GM21529 (cell line): ENCODE measurements around the gene ZBTB7B.
A peak's percentile ranks its signal among the peaks of the same experiment; 100 is the strongest.
"Not testable (repeated sequence)": the region's sequence is repeated elsewhere in the genome, so short reads cannot be mapped to it uniquely, and the experiment has no call there.

Experiments used
- ATAC-seq: cut with Tn5 transposase; IDR thresholded peaks from one replicate; pipeline ENCODE4 v1.9.1; 2021; ENCODE audit not compliant: unreplicated experiment

Gene ZBTB7B

DNA sequence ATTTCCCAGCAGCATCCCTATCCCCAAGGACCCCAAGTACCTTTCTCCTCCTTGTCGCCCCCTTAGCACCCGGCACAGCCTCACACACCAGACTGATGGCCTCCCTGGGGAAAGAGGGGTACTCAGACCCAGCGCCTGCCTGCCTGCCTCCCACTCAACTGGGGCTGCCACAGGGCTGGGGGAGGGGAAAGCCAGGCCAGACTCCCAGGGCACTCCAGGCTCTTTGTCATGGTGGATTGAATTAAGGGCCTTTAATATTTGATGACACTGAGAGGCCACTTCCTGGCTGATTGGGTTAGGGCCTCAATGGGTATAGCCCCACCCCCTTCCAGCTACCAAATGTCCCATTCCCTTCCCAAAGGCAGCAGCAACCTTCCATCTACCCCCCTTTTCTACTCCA is 33.9 kb upstream of the ZBTB7B start:
- ATAC-seq: no peak

DNA sequence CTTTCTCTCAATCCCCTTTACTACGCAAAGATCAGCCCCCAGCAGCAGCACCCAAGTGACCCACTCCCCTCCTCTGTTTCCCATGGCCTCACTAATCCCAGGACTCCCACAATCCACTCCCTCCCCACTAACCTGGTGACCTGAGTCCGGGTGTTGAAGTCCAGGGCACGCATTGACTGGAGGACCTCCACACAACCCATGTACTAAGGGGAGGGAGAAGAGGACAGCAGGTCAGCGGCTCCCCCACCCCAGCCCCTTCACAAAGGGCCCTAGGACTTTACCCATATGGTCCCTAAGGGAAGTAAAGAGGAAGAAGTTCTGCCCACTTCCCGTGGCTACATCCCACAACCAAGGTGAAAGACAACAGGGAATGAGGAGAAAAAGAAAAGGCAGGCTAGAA is 33.4 kb upstream of the ZBTB7B start:
- ATAC-seq: no peak

DNA sequence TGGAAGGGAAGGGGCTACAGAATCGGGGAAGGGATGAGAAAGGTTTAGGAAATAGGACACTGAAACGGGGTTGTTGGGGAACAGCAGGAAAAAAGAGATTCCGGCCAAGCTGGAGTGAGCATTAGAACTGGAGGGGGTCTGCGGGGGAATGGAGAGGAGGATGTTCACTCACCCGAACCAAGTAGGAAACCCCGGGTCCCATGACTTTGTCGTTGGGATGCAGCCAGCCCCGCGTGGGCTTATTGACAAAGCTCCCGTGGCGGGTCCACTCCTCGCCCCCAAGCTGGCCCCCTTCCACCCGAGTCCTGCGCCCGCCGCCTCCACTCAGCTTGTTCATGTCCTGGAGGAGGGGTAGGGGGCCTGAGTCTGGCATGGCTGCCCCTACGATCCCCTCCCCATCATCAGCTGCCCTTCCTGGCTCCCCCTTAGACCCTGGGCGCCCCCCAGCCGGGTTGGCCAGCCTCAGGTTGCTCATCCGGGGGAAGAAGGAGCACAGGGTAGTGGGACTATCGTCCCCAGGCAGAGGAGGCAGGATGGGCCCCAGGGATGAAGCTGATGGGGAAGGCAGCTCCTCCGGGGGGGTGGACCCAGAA is 32.6 kb upstream of the ZBTB7B start:
- ATAC-seq: no peak

DNA sequence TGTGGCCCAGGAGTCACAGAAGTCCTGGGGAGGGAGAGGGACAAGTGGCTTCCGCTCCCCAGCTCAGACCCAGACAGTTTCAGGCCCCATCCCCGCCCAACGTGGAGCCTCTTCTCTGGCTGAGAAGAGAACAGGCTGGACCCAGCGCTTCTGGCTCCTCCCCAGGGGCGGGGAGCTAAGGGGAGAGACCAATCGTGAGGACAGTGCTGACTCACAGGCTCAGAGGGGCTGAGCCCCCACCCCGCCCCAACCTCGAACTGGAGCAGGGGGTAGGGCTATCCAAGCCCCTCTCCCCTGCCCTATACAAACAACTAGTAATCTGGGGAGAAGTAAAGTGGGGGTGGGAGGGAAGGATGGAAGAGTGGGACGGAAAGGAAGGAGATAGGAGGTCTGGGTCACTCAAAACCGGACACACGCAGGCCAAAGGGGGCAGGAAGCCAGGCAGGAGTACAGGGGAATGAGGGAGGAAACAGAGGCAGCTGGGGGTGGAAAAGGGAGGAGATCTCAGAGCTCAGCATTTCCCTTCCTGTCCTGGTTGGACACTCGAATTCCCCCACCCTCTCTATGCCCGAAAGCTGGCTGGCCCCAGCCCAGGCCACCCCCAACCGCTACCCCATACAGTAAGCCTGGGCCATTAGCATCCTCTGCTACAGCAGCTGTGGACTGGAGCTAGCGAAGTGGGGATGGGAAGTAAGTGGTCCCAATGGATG is 31.8 kb upstream of the ZBTB7B start, which contains the start of gene SHC1:
Gene SHC1 (minus strand): TSS at position 117 of the 710 bp plus-strand sequence. CDS start 221 bp downstream, outside the sequence.
- no peak for ATAC-seq

DNA sequence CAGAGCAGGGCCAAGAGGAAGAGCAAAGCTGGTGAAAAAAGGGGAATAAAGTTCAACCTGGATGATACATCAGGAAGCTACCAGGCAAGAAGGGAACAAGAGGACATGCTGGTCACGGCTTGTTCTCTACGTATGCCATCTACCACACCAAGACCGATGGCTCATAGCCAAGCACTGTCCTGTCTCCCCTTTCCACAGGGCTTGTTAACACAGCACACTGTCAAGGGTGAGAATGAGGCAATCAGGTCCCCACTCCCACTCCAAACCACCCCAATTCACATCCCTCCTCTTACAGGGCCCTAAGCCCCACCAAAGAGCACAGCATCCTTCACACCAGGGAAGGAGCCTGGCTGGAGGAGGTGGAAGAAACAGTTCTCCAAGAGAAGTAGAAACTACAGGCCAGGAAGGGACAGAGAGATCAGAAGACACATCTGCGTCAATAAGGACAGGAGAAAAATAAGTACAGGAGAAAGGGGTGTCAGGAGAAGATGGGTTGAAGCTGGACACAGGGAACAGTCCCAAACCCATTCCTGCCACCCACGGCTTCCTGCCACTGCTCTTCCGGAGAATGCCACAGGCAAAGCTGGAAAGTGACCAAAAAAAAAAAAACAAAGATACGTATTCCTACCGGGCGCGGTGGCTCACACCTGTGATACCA is 31.1 kb upstream of the ZBTB7B start:
- no peak for ATAC-seq

DNA sequence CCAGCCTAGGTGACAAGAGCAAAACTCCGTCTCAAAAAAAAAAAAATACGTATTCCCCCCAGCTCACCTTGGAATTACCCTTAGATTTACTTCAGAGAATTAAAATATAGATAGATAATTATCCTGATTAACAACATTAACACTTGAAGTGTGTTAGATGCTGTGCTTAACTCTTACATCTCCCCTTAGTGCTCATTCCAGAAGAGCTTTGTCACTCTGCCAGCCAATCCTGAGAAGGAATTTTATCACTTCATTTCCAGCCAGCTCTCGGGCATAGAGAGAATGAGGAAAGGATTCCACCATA is 30.4 kb upstream of the ZBTB7B start:
- no peak for ATAC-seq

DNA sequence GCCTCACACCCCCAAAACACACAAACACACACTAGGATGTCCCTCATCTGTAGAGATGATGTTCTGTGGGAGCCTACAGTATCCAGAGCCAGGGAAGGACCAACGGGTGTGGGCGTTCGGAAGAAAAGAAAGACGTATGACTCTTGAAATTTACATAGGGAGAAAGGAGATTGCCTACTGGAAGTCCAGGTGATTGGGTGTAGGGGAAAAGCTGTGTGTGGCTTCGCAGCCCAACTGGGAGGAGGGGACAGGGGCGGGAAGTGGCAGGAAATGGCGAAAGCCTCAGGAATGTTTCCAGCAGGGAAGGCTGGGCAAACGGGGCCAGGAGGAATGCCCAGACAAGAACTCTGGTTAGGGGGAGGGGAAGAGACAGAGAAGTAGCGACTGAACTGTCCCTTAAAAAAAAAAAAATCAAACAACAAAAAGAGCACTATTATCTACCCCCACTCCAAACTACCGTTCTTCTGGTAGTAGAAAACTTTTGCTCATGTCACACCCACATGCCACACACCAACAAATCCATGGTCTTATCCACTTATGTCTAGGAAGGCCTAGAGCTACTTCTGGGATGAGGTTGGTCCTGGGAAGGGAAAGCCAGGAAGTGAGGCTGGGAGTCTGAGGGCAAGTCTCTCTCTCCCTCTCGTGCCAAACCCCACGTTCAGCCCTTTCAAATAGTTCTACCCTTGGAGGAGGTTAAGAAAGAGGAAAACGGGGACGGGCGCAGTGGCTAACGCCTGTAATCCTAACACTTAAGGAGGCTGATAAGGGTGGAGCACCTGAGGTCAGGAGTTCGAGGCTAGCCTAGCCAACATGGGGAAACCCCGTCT is 29.9 kb upstream of the ZBTB7B start:
- ATAC-seq: no peak

DNA sequence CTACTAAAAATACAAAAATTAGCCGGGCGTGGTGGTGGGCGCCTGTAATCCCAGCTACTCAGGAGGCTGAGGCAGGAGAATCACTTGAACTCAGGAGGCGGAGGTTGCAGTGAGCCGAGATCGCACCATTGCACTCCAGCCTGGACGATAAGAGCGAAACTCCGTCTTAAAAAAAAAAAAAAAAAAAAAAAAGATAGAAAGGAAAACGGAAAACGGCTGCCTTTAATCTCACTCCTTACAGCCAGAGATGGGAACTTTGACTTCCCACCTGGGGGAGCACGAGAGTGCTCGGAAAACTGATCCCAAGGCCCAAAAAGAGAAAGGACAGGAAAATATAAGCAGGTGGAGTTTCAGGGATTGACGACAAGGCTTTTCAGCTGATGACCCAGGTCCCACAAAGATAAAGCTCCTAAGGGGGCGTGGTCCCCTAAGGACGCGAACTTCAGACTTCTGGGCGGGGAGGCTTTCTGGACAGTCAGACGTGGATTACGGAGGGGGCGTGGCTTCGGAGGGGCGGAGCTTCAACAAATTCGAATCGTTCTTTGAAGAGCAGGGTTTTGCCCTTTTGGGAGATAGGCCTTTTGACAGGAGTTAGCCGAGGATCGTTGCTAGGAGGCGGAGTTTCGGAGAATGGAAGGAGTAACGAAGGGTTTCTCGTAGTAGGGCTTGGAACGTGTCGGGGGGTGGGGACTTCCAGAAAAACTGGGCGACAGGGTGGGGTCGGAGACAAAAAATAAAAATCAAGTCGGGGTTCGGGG is 29.1 kb upstream of the ZBTB7B start:
- ATAC-seq: no peak

DNA sequence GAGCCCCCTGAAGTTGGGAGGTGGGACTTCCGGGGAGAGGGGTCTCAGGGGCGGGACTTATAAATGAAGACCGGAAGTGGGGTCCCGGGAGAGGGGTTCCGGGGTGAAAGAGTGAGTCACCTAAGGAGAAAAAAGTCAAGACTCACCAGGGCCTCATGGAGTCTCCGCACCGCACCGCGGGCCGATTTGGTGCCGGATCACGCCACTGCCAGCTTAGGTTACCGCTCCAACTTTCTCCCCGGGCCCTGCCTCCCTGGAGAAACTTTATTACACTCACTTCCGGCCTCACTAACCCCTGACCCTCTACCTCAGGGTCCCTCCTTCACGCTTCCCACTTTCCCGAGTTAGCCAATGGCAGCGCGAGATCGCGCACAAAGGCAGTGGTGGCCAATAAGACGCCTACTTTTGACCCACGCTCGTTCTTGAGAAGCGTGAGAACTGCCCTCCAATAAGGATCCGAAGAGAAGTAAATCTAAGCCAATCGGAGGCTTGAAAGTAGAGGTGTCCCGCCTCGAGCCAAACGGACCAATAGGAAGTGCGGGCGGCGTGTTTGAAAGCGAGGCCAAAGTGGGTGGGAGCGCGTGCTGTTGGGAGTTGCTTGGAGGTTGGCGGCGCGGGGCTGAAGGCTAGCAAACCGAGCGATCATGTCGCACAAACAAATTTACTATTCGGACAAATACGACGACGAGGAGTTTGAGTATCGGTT is 28.3 kb upstream of the ZBTB7B start, which contains the start of gene CKS1B:
Gene CKS1B (plus strand): TSS at position 580 of the 706 bp plus-strand sequence. CDS start 65 bp downstream, at position 645.
- ATAC-seq: peak; percentile 78

DNA sequence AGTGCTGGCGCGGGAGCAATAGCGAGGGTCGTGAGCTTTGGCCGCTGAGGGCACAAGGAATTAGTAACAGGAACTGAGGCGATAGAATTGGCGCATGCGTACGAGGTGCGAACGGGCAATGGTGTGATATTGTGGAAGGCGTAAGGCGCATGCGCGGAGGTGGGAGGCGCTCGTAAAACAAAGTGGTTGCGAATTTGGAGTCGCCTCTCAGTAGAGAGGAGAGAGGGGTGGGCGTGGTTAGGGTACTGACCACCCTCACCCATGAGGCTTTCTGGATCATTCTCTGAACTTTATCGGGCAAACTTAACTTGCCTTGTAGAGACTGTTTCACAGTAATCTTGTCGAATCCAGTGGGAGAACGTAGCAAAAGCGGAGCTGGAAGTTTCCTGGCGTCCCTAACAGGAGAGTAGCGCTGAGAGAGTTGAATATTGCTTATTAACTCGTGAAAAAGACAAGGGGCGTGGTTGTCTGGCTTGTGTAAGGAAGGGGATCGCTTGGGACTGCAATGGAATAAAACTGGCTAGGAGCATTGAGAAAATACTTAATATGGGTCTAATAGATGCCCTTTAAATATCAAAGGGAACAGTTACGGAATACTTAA is 27.7 kb upstream of the ZBTB7B start:
- peak; percentile 34 for ATAC-seq

DNA sequence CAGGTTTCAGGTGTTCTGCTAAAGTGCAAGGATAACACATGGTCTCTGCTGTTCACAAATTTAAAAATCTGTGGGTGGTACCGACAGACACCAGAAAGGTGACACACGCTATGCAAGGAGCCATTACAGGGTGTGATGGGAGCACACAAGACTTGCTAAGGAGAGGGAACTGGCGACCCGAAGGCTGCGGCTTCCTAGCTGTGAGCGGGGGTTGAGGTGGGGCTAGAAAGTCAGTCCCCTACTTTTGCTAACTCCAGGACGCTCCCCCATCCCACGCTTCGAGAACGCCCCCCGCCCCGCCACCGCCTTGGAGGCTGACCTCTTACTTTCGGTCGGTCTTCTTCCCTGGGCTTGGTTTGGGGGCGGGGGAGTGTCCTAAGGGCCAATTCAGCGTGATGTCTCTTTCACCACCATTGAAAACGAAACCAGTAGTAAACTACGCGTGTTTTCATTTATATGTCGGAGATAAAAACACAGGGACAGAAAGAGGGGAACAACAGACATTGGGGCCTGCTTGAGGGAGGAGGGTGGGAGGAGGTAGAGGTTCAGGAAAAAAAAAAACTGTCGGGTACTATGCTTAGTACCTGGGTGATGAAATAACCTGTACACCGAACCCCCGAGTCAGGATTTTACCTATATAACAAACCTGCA is 27.1 kb upstream of the ZBTB7B start:
- ATAC-seq: no peak

DNA sequence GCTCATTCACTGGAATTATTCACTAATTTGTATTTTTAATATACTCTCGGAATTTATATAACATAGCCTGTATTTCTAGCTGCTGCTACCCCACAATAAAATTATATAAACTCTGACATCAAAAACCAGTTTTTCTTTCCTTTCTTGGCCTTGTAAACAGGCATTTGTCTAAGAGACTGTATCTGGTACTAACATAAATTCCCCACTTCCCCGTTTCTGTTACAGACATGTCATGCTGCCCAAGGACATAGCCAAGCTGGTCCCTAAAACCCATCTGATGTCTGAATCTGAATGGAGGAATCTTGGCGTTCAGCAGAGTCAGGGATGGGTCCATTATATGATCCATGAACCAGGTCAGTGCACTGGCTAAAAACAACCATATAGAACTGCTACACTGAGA is 24.8 kb upstream of the ZBTB7B start:
- not testable (repeated sequence) for ATAC-seq

DNA sequence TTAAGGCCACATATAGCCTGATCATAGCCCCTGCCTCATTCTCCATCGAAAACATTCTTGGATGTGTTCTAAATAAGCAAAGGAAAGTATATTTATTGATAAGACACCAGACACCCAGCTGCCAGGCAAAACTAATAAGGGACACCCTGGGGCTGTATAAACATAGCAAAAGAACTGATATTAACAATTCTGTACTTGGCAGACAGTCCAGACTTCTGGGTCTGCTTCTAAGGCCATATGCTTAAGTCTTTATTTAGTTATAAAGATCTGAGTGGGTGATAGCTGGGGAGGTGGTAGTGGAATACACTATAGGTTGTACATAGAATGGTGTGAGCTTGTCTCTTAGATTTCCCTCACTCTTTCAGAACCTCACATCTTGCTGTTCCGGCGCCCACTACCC is 24.2 kb upstream of the ZBTB7B start:
- ATAC-seq: no peak

DNA sequence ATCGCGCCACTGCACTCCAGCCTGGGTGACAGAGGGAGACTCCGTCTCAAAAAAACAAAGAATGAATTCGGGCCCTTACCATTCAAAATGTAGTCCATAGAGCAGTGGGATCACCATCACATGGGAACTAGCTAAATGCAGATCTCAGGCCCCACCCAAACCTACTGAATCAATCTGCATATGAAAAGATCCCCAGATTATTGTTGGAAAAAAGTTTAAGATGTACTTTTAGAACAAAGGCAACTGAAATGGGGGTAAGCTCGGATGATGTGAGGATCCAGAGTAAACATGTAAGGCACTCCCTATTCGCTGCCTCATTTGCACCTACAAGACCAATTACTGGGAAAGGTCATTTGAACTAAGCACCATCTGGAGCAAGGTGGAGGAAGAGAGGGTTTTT is 20.3 kb upstream of the ZBTB7B start:
- no peak for ATAC-seq

DNA sequence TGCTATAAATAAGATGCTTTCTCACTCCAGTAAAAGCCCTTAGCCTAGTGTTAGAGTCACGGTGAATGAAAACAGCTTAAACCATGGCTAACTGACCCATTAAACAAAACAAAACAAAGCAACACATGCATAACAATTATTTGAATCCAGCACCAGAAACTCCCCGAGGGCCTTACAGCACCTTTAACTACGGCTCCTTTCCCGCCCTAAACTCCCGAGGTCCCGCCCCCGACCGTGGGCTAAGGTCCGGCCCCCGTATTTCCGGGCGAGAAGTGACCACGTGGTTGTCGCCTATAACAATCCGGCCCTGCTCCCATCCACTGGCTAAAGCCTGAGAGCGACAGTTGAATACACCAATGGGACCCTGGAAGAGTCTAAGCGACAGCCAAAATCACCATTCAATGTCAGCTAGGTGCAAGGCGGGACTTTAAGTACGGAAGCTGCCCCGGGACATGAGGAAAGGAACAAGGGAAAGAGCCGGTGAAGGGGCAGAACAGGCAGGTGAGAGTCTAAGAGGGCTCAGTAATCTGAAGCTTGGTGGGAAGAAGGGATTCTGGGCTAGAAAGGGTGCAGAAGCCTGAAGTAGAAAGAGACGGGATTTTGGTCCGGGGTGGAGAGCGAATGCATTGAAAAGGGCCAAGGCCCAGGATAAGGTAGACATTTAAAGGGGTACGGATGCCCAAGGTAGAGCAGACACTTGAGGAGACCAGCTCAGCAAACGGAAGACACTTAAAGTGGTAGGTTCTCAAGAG is 19.5 kb upstream of the ZBTB7B start, which contains the start of gene FLAD1:
Gene FLAD1 (plus strand): TSS at position 448 of the 752 bp plus-strand sequence. CDS start 351 bp downstream, outside the sequence.
- peak; percentile 98 for ATAC-seq

DNA sequence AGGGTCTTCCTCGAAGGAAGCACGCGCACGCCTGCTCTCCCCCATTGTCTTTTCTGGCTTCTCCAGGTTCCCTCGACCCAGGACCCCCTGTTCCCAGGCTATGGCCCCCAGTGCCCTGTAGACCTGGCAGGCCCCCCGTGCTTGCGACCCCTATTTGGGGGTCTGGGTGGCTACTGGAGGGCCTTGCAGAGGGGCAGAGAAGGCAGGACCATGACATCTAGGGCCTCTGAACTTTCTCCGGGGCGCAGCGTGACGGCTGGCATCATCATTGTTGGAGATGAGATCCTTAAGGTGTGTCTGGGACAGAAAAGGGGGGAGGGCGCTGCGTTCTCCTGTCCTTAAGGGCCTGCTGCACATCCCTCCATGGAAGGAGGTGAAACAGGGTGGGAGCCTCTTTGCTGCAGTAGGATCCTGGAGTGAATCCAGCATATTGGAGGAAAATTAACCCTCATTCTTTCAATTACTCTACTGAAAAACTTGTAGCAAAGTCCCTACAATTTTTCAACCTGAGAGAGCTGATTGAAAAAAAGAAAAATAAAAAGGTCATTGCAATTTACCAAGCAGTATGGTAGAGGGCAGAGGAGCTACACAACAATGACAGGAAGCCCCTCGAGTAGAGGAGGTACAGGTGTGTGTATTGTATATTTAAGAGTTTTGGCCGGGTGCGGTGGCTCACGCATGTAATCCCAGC is 18.7 kb upstream of the ZBTB7B start:
- ATAC-seq: no peak

DNA sequence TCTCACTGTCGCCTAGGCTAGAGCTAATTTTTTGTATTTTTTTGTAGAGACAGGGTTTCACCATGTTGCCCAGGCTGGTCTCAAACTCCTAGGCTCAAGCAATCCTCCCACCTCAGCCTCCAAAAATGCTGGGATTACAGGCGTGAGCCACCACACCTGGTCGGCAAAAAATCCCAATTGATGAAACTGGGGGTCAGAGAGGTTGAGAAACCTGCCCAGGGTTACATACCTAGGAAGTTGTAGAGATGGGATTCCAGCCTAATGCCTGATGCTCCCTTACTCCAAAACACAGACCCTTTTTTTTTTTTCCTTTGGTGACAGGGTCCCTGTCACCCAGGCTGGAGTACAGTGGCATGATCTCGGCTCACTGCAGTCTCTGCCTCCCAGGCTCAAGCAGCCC is 15.9 kb upstream of the ZBTB7B start:
- ATAC-seq: not testable (repeated sequence)

DNA sequence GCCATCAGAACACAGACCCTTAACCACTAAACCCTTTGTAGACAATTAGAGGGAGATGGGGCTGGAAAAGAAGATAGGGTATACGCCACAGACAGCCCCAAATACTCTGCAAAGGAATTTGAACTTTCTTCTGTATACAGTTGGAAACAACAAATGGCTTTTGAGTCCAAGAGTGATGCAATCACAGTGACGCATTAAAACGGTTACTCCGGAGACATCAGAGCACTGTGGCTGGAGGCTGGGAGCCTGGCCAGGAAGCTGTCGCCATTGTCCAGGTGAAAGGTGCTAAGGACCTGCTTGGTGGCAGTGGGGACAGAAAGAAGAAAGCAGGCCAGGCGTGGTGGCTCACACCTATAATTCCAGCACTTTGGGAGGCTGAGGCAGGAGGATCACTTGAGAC is 15.3 kb upstream of the ZBTB7B start:
- no peak for ATAC-seq
